ENCODE data around the gene STX1B.
"Not testable (repeated sequence)": the region's sequence is repeated elsewhere in the genome, so short reads cannot be mapped to it uniquely, and the experiment has no call there.

The STX1B gene

DNA sequence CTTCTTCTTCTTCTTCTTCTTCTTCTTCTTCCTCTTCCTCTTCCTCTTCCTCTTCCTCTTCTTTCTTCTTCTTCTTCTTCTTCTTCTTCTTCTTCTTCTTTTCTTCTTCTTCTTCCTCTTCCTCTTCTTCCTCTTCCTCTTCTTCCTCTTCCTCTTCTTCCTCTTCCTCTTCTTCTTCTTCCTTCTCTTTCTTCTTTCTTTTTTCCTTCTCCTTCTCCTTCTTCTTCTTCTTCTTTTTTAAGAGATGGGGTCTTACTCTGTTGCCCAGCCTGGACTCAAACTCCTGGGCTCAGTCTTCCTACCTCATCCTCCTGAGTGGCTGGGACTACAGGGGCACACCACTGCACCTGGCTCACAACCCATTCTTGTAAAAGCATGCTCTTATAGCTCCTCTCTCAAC, 2.9 kb upstream of the STX1B start:
- not testable (repeated sequence) for DNase-seq (ENCODE audit: low read depth)

DNA sequence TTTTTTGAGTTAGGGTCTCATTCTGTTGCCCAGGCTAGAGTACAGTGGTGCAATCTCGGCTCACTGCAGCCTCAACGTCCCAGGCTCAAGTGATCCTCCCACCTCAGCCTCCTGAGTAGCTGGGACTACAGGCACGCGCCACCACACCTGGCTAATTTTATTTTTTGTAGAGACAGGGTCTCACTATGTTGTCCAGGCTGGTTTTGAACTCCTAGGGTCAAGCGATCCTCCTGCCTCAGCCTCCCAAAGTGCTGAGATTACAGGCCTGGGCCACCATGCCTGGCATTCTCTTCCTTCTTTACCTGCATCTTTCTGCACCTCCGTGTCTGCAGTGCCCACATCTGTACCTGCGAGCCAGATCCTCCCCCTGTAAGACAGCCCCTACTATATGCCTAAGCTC, 1.4 kb upstream of the STX1B start:
- not testable (repeated sequence) for DNase-seq (ENCODE audit: low read depth)

DNA sequence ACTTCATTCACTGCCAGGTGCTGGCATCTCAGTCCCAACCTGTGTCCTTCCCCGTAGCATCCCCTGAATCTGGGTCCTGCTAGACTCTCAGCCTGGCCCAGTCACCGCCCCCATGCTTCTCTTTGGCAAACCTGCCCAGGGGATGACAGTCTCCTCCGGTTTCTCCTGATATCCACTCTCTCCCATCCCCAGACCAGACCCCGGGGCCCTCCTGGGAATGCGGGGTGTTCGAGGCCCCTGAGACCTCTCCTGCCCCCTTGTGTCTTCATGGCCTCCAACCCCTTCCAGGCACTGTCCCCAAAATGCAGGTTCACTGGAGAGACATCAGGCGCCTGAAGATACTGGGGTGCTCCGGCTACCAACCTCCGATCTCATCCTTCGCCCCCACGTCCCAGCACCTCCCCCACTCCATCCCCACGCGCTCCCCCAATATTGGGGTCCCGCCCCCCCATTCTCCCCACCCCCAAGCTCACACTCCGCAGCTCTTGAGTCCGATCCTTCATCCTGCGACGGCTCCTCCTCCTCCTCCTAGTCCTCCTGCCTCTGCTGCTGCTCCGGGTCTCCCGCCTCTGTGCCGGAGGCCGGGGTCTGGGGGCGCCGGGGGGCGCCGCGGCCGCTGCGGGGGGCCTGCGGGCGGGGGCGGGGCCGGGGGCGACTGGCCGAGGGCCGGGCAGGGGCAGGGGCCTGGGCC, 399 bp downstream of the STX1B start:
- DNase-seq (ENCODE audit: low read depth), result no peak

DNA sequence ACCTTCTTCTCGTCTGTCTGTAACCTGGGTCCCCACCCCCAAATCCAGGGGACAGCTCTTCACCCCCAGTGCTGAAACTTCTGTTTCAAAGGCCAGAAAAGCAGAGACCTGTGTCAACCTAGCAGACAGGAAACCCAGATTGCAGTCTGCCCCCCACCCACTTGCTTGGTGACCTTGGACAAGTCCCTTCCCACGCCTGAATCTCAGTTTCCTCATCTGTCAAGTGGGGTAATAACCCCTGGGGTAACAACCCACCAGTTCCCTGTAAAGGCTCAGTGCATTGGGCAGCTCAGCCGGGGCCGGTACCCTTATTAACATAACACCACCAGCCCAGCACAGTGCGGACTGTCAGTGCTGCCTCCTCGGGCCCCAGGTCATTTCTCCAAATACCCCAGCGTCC, 1.3 kb downstream of the STX1B start:
- no peak for DNase-seq (ENCODE audit: low read depth)

DNA sequence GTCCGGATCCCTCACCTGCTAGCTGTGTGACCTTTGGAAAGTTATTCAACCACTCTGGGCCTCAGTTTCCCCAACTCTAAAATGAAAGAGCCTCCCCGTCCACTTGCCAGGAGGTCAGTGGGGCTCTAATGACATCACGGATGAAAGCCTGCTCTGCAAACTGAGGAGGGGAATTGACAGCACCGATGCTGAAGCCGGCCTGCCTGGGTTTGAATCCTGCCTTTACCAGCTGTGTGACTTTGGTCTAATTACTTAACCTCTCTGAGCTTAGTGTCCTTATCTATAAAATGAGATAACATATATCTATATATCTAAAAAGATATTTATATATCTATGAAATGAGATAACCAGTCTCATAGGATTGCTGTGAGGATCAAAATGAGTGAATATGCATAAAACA, 1.9 kb downstream of the STX1B start:
- no peak for DNase-seq (ENCODE audit: low read depth)

DNA sequence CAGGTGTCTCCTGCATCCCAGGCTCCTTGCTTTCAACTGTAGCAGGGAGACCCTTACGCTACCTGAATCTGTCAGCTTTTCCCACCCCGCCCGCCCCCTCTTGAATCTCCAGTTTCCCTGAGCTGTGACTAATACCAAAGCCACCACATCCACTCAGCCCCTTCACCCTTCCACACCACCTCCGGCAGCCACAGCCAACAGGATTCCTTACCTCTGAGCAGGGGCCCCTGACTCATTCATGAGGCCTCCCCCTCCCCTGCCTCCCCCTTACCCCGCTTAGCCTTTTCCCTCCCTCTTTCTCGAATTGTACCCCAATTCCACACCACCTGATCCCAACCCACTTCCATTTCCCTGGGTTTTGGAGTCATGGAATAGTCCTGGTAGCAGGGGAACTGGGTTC, 2.3 kb downstream of the STX1B start:
- DNase-seq (ENCODE audit: low read depth), result peak; percentile 85

DNA sequence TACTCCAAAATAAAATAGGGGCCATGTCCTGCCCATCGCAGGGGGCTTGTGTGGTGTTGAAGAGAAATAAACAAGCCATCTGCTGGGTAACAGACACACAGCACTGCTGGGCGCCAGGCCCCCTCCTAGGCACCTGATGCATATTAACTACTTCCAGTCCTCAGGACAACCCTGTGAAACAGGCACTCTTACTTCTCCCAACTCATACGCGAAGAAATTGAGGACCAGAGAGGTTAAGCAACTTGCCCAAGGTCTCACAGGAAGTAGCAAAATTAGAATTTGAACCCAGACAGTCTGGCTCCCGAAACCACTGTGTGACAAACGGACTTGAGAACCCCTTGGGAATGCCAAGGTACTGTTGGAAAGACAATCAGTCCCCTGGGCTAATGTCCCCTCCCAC, 2.8 kb downstream of the STX1B start:
- DNase-seq (ENCODE audit: low read depth), result no peak

DNA sequence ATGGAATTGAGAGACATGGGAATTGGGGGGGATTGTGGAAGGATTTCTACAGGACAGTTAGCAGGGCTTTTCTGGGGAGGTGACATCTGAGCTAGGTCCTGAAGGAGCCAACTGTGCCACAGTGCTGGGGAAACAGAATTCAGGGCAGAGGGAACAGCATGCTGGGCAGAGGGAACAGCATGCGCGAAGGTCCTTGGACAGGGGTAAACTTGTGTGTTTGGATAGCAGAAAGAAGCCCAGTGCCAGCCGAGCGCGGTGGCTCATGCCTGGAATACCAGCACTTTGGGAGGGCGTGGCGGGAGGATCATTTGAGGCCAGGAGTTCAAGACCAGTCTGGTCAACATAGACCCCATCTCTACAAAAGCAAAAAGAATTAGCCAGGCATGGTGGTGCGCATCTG, 3.8 kb downstream of the STX1B start:
- no peak for DNase-seq (ENCODE audit: low read depth)

DNA sequence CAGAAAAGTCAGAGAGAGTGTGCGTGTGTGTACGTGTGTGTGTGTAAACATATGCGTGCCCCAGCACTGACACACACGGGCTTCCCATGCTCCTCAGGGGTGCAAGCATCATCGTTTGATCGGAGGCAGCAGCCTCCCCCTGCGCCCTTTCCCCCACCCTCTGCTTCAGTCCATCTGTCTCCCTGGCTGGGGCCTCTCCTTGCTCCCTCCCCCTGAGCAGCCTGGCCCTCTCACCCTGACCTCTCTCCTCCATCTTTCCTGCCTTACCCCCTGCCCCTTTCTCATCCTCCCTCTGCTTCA, 4.4 kb downstream of the STX1B start:
- no peak for DNase-seq (ENCODE audit: low read depth)

DNA sequence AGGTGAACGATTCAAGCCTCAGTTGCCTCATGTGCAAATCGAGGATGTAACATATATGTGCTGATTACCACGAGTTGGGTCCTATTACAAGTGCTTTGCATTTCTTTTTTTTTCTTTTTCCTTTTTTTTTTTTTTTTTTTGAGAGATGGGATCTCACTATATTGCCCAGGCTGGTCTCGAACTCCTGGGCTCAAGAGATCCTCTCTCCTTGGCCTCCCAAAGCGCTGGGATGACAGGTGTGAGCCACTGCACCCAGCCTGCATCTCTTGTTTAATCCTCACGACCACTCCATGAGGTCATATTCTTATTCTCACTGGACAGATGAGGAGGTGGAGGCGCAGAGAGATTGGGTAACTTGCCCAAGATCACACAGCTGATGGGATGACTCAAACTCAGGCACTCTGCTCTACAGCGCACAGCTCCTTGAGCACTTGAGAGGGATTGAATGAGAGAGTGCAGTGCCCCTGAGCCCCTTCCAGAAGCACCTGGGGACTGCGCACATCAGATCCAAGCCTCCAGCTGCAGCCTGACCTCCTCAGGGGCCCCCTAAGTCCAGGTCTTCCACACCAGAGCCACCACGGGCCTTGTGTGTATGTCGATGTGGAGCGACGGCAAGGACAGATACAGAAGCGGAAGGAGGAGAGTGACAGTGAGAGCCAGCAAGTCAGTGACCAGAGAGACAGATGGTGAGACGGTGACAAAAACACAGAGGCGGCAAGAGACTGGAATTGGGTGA, 4.9 kb downstream of the STX1B start:
- DNase-seq (ENCODE audit: low read depth), result peak; percentile 64

DNA sequence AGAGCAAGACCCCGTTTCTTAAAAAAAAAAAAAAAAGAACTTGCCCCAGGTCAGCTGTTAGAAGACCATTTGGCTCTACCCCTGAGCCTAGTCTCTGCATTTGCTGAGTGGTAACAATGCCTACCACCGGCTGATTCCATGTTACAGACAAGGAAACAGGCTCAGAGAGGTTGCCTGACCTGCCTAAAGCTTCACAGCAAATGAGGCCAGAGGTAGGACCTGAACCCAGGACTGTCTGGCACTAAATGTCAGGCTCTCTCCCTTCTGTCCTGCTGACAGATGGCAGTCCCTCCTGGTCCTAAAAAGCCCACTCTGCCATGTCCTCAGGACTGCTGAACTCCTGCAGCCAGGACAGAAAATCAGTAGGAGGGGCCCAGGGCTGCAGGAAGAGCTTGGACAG, 5.8 kb downstream of the STX1B start:
- DNase-seq (ENCODE audit: low read depth), result no peak

DNA sequence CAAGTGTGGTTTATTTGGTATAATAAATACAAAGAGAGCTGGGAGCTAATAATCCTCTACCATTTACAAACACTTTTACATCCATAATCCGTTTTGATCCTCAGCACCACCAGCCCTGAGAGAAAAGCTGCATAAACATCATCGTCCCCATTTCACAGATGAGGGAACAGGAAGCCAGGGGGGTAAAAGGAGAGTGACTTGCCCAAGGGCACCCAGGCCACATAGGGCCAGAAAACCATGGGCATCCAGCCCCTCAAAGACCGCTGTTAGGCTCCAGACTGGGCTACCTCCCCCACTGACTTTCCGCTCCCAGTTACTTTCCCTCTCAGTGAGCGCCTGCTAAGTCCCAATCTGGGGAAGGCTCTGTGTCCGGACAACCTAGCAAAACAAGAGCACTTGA, 6.7 kb downstream of the STX1B start:
- no peak for DNase-seq (ENCODE audit: low read depth)

DNA sequence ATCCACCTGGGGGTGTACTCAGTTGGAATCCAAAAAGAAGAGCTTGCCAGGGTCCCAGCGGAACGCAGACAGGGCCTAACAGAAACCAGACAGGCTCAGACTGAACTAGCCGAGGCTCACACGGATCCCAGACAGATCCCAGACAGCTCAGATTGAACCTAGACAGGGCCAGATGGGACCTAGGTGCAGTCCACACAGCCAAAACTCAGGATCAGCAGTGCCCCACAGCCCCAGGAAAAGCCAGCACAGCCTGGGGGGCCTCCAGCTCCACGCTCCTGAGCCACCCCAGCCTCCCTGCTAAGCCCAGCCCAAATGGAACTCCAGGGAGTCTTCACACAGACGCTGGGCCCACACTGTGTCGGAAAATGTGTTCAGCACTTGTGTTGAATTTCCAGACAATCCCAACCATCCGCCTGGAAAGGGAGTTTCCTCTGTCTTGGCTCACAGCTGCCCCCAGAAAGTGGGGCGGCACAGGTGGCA, 7.5 kb downstream of the STX1B start:
- no peak for DNase-seq (ENCODE audit: low read depth)

DNA sequence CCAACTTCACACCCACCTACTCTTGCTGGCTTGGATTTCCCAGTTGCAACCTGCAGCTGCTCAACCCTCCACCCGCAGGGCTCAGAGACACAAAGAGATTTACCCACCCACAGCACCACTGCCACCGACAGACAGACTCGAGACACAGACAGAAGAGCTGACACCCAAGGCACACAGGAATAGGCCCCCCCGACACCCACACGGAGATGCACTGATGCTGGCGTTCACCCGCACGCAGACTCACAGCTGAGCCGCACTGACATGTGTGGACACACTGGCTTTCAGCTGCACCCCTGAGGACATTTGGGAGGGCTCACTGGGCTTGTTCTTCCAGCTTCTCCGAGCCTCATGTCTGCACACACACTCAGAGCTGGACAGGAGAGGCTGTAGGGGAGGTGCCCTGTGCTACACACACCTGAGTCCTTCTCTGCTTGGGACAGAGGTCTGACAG, 8.2 kb downstream of the STX1B start:
- DNase-seq (ENCODE audit: low read depth), result no peak

DNA sequence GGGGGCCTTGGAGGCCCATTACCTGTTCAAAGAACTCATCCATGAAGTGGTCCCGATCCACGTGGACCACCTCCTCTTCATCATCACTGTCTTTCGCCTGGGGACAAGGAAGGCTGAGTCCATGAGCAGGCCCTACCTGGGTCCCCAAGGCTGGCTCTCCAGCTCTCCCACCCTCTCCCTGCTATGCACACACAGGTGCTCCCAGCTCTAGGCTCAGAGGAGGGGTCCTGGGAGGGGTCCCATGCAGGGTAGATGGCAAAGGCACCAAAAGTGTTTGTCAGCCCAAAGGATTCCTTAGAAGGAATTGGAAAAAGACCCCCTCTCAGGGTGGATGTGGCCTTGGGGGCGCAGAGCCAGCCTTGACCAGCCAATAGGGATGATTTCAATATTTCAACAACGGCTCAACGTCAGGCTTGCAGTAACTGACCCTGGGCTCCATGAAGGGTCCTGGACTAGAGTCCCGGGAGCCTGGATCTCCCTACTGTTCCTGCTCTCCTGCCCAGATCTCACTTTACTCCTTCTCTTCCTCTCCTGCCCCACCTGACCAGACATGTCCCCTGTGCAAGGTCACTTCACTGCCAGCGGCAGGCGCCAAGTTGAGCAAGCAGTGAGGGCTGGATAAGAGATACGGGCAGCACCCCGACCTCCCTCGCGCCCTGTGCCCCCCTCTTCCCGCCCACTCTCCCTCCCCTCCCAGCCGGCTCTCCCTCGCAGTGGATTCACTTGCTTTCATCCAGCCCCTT, 8.8 kb downstream of the STX1B start:
- no peak for DNase-seq (ENCODE audit: low read depth)

DNA sequence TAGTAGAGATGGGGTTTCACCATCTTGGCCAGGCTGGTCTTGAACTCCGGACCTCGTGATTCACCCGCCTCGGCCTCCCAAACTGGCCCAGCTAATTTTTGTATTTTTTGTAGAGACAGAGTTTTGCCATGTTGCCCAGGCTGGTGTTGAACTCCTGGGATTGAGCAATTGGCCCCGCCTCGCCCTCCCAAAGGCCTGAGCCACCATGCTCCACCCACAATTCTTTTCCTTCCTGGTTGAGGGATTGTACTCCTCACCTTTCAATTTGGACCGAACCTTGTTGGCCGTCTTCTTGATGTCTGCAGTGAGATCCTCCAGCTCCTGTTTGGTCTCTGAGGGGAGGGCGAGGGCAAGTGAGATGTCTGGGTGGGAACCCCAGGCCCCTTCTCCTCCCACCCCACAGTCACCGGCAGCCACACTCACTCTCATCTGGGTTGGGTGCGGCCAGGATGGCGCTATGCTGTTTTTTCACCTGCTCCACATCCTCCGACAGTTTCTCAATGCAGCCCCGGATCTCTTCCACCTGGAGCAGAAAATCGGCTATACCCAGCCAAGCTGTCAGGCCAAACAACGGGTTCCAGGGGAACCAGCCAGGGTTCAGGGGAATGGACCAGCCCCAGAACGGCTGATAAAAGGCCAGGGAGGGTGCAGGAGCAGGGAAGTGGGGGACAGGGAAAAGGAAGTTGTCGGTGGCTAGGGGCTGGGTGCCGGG, 9.6 kb downstream of the STX1B start:
- DNase-seq (ENCODE audit: low read depth), result no peak

DNA sequence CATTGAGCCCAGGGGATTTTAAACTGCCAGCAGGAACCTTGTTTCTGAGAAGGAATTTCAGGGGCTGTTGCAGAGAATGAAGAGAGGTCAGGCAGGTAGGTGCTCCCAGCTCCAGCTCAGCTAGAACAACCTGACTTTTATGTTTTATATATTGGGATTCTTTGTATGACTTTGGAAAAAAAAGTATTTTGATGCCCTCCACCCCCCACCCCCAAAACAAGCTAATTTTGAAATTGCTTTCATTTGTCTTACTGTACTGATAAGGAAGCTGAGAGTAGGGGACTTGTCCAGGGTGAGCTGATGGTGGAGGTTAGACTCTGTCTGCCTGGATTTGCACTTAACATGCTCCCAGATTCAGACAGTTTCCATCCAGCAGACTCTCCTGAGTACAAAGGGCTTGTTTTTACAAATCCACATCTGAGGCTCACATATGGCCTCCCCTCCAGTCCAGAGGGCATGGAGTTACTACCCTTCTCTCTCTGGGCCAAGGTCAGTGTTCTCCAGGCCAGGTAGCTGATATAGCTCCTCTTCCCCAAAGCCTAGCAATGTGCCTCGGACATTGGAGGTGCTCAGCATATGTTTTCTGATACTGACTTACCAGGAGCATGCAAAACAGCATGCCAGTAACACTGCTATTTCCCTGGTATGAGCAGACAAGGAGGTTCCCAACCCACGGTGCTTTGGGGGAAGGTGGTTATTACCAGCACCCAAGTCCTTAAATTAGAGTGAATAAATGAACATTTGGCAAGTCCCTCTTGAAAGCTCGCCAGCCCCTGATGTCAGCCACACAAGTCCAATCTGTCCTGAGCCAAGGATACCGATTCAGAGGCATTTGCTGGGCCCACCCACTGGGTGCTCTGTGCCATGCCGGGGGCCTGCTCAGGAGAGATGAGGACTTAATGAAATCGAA, 11.3 kb downstream of the STX1B start:
- DNase-seq (ENCODE audit: low read depth), result no peak

DNA sequence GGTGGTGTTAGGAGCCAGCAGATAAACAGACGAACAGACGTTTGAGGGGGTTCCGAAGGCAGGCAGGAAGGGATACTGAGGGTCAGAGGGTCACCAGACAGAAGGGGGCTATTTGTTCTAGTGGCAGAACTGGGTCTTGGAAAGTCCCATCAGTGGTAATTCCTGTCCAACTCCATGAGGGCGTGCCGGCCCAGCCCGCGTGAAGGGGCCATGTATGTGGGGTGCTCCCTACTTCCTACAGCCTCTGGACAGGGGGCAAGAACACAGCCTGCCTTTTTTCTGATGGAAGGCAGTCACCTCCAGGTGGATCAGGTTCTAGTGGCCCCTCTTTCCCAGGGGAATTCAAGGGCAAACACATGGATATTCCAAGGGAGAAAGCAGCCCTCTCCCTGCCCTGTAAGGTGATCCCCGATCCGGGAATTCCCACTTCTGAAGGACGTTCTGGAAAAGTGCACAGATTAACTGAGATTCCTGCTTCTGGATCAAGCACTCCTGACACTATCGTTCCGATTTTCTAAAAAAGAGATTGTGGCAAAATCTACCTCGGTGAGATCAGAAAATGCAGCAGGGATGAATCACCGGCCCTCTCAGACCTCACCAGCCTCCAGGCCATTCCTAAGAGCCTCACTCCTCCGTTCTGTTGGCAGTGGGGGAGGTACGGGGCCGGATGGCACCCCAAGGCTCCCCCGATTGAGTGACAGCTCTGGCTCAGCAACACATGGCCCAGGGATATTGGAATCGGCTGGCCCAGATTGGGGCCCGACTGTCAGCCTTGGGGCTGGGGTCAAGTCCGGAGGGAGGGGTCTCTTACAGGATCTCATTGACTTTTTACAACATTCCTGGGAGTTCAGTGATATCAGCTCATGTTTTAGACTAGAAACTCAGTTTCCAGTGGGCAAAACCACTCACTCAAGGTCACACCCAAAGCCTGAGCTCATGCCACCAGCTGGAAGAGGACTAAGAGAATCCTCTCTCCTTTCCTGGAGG, 12.4 kb downstream of the STX1B start:
- peak; percentile 90 for DNase-seq (ENCODE audit: low read depth)

DNA sequence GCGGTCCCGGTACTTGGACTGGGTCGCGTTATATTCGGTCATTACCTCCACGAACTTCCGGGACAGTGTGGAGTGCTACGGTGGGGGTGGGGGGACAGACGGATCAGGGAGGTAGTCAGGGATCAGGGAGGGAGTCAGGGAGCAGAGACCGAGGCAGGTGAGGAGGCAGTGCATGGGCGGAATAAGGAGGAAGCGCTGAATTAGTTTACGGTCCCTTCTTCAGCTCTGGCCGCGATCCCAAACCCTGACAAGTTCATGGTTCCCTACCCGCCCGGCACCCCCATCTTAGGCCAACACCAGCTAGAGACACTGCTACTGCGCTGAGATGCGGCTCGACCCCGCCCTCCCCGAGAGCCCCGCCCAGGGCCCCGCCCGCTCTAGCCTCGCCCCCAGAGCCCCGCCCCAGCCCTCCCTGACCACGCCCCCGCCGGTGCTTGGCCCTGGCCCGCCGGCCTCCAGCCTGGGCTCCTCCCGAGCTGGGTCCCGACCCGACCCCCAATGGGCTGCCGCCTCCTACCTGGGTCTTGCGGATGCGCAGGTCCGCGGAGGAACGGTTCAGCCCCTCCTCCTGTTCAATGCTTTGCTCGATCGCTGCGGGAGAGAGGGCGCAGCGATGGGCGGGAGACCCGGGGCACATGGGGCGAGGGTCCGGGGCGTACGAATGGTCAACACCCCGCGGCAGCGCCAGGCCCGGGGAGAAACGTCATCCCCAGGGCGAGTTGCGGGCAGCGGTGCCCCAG, 13.3 kb downstream of the STX1B start:
- DNase-seq (ENCODE audit: low read depth), result peak; percentile 79

All from iris pigment epithelial cell (primary cell).